HG02763 (cell line): ENCODE results near the gene LRRN4CL.
"Not testable (repeated sequence)": the region's sequence is repeated elsewhere in the genome, so short reads cannot be mapped to it uniquely, and the experiment has no call there.

Experiments
- ATAC-seq: cut with Tn5 transposase; IDR thresholded peaks from one replicate; pipeline ENCODE4 v1.9.1; 2021; ENCODE audit warnings: mild to moderate bottlenecking, moderate library complexity; ENCODE audit not compliant: unreplicated experiment

The LRRN4CL gene

GRCh38 chr11:62710001-62710345 lies 20.6 kb upstream of the LRRN4CL start:
- ATAC-seq = no peak

- peak; percentile 66 for ATAC-seq
These were observed 20.1 kb upstream of the LRRN4CL start for GRCh38 chr11:62709247-62710000.

DNA sequence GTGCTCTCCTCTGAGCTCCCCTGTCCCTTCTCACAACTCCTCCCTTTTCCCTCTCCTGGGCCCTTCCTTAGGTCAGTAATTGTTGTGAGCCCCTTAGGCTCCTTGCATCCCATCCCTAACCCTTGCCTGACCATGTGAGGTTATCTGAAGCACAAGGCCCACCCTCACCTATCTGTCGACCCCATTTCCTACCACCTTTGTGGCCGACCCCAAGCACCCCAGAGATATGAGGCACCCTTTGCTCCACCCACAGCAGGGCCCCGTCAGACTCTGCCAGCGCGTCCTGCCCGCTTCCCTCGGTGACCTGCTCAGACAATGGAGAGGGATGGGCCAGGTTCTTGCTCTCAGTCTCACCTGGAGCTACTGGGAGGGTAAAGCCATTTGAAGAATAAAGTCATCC lies 19.5 kb upstream of the LRRN4CL start:
- ATAC-seq = no peak

DNA sequence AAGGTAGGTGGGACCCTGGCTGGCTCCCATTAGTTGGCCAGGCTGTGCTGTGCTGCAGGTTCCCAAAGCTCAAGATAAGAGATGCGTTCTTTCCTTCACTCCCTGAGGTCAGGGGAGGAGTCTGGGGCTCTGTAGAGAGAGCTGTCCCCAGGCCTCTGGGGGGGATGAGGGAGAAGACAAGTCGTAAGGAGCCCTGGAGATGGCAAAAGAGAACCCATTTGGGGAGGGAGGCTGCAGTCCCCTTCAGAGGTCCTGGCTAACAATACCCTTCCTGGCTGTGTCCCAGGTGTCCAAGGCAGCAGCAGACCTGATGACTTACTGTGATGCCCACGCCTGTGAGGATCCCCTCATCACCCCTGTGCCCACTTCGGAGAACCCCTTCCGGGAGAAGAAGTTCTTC lies 19.1 kb upstream of the LRRN4CL start:
- ATAC-seq = no peak

DNA sequence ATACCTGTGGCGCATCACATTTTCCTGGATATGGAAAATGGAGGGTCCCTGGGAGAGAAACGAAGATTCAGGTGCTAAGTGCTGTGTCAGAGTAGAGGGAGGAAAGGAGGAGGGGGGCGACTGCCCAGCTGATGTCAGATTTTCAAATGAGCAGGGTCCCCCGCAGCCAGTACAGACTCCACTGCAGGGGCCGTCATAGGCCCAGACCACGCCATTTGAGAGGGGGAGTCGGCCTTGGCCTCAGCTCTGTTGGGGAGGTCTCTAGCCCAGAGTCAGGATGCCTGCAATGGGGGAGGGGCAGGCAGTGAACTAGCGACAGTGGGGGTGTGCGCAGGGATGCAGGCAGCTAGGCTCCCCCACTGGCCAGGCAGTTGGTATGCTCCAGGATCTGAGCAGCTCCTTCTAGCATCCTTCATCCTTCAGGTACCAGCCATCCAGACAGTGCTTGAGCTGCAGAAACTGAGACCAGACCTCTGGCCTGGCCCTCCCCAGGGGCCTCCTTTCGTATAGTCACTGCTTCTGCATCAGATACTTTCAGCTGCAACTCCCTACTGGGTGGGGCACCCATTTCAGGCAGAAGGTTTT lies 18.0 kb upstream of the LRRN4CL start, which contains the start of the genes BSCL2 and GNG3:
BSCL2 (minus strand) TSS at position 148 of the 585 bp plus-strand sequence. CDS start 229 bp downstream, outside the sequence.
GNG3 (plus strand) TSS at position 400 of the 585 bp plus-strand sequence. CDS start 620 bp downstream, outside the sequence.
- ATAC-seq = no peak

- no peak for ATAC-seq
These were observed 17.5 kb upstream of the LRRN4CL start for GRCh38 chr11:62706850-62707247.

DNA sequence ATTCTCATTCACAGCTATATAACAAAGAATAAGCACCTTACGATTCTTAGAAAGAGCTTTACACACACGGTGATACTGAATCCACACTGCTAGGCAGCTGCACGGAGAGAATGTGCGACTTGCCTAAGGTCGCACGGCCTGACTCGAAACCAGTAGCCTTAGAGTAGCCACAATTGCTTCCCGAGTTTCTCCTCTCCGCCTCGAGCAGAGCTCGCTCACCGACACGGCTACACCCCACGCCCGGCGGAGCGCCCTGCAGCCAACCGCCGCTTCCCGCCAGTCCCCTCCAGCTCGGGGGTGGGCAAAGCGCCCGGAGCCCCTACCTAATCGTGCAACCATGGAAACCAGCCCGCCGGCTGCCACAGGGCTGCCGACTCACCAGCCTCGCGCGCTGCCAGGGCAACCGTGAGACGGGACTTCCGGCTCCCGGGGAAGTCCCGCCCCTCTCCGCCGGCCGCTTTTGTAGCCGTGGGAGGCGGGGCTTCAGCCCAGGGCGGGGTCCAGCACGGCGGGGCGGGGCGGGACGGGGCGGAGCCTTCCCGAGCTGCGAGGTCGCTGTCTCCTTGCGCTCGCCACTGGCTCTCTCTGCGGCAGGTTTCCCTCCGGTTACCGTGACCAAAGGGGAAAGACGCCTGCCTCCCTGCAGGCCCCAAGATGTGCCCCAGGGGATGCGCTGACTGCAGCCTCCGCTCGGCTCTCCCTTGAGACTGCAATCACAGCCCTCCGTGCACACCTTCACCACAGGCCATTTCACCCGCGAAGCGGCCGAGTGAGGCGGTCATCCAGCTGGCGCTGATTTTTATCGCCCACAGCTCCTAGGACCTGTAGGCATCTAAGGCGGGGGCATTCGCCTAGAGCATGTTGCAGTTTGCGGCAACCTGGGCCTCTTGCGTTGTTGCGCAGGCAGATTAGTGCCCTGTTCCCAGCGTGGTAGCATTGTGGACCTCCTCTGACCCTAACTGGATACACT lies 16.8 kb upstream of the LRRN4CL start:
- ATAC-seq = peak; percentile 63

- ATAC-seq = no peak
These were observed 16.1 kb upstream of the LRRN4CL start for GRCh38 chr11:62705413-62705812.

GRCh38 chr11:62703921-62704320 lies 14.6 kb upstream of the LRRN4CL start:
- ATAC-seq = not testable (repeated sequence)

DNA sequence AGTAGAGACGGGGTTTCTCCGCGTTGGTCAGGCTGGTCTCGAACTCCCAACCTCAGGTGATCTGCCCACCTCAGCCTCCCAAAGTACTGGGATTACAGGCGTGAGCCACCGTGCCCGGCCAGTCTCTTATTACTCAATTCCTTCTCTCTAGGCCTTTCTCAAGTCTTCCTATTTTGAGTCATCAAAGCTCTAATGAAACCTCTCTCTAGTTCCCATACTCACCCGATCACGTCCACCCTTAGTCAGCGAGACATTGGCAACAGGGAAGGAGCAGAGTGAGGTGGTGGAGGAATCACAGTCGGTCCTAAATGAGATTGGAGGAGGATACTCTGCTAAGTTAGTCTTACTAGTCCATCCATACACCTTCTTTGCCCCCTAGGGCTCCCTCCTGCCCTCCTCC lies 12.9 kb upstream of the LRRN4CL start:
- ATAC-seq = no peak

DNA sequence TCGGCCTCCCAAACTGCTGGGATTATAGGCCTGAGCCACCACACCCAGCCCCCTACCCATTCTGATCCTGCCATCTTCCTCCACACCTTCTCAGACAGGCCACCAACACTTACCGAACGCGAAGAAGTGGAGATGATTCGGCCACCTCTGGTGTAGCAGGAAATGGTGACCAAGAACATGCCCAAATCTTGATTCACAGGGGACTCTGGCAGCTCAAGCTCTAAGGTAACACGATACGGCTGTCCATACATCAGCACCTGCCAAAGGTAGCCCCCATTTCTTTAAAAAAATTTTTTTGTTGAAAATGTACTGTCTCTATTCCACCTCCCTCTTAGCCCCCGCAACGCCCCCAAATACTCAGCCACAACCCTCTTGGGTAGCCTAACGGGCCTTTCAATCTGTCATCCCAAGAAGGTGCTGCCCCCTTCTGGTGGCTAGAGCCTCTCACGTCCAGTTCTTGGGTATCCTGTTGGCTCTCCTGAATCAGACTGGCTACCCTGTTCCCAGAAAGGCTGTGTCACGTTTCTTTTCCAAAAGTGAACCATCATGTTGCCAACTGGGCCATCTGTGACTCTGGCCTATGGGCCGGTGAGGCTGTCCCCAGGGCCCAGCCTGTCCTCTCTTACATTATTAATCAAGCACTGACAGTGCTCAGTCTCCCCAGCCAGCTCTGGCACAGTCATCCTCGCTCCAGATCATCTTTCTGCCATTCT lies 5.3 kb upstream of the LRRN4CL start:
- no peak for ATAC-seq

- not testable (repeated sequence) for ATAC-seq
These were observed 4.3 kb upstream of the LRRN4CL start for GRCh38 chr11:62693624-62694023.

- no peak for ATAC-seq
These were observed 839 bp downstream of the LRRN4CL start for GRCh38 chr11:62688491-62688890.

DNA sequence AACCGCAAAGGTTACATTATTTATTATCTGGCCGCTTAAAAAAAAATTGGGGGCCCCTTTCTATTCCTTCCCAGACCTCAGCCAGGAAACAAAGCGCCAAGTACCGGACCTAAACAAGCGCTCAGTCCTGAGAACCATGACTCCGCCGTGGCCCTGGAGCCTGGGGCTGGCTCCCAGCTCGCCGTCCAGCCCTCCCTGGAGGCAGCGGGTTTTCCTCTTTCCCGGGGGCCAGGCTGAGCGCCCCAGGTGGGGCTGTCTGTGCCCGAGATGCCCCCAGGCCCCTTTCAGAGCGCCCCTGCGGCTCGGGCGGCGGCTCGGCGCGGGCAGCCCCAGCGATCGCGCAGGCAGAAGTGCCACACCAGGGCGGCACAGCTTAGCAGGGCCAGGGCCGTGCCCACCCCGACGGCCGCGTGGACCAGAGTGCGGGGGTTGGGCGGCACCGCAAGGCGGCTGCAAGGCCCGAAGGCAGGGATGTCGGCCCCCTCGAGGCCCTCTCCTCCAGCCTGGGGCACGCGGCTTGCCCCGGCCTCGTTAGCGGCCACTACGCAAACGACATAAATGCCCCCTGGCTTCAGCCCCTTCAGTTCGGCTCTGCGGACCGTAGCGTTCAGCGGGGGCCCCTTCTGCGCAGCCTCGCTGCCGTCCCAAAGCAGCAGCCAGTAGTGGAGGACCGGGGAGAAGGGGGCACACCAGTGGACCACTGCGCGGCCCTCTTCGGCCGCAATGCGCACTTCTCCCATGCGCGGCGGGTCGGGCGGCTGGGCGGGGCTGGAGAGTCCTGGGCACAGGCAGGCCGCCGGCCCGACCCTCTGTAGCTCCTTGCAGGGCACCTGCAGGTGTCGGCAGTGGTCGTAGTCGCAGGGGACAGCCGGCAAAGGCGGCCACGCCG lies 1.6 kb downstream of the LRRN4CL start:
- ATAC-seq = no peak

GRCh38 chr11:62682518-62682917 lies 6.8 kb downstream of the LRRN4CL start:
- ATAC-seq = no peak

DNA sequence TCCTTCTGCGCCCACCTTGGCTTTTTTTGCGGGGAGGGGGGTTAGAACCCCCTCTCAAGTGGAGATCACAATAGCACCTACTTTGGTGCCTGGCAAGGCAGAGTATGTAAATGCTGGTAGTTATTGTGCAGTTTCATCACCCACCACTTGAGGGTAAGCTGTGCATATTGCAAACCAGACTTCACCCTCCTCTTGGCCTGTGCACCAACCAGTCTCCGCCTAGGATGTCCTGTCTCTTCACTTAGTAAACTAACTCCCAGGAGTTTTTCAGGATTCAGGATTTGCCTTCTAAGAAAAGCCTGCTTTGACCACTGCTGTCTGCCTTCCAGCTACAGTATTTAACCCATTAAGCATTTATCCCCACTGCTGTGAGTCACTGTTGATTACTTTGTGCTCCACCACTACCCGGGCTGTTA lies 8.5 kb downstream of the LRRN4CL start:
- ATAC-seq = peak; percentile 42

GRCh38 chr11:62678770-62679696 lies 10.3 kb downstream of the LRRN4CL start, which contains the start of gene UBXN1:
TSS of gene UBXN1 (minus strand) at chr11:62679073. CDS start at chr11:62678923, 150 bp downstream.
- no peak for ATAC-seq

GRCh38 chr11:62678433-62678769 lies 10.9 kb downstream of the LRRN4CL start:
- ATAC-seq = no peak

GRCh38 chr11:62677714-62678113 lies 11.6 kb downstream of the LRRN4CL start:
- no peak for ATAC-seq
